SK-N-SH (cell line): ENCODE data around the gene C18orf54. TPM values are rescaled to one million over a fixed set of nuclear protein-coding genes. Genes with fewer than 3 reads are reported as not detected.
A peak's percentile ranks its signal among the peaks of the same experiment; 100 is the strongest.

Source experiments
- CTCF ChIA-PET: fragments of 300-600, 350-600 bp; formaldehyde crosslinking; extraction: SDS; loops from one replicate; lab custom pipeline; 2021; lab: Yijun Ruan, JAX
- POLR2A ChIA-PET: fragments of 350-600 bp; sonication (Branson Sonifier 250); formaldehyde crosslinking; extraction: SDS; loops from one replicate; lab custom pipeline; 2020; ENCODE audit warnings: antibody characterized with exemption, inconsistent platforms; lab: Yijun Ruan, JAX
- DNase-seq: peaks from one replicate; pipeline ENCODE4 v3.0.0; 2012
- H2AFZ ChIP-seq: fragments of 200-600 bp; sonication (generic); 2 replicates; pipeline ENCODE4 v1.8.1; 2016; ENCODE audit warnings: antibody characterized with exemption, mild to moderate bottlenecking, low read depth
- H3F3A ChIP-seq: fragments of 200-600 bp; sonication (generic); replicated peaks from 2 replicates; pipeline ENCODE3; 2016; ENCODE audit warnings: antibody characterized with exemption, mild to moderate bottlenecking; ENCODE audit not compliant: insufficient read depth
- H3K27ac ChIP-seq, 2 experiments: fragments of 200-500 bp in 1 of 2; fragments of 200-600 bp in 1 of 2; sonication (Bioruptor generic) in 1 of 2; sonication (generic), shearing (Covaris generic) in 1 of 2; 2 replicates each; pipeline versions ENCODE4 v1.5.1 to v1.6.1; 2014 to 2016; ENCODE audit warnings: low read depth in 2 of 2, inconsistent platforms in 1 of 2, low read length in 1 of 2, mild to moderate bottlenecking in 1 of 2, mixed read lengths in 1 of 2
- H3K27me3 ChIP-seq: fragments of 200-600 bp; sonication (generic), shearing (Covaris generic); 2 replicates; pipeline ENCODE4 v1.6.1; 2016; ENCODE audit warnings: mixed run types; ENCODE audit not compliant: insufficient read depth
- H3K36me3 ChIP-seq, 2 experiments: fragments of 200-500 bp in 1 of 2; fragments of 200-600 bp in 1 of 2; sonication (Bioruptor generic) in 1 of 2; sonication (generic) in 1 of 2; replicated peaks in 1 of 2; 2 replicates each; pipeline versions ENCODE3 to v1.5.1; 2014 to 2016; ENCODE audit warnings: low read length in 1 of 2, mild to moderate bottlenecking in 1 of 2; ENCODE audit not compliant: insufficient read depth in 2 of 2, control insufficient read depth in 1 of 2
- H3K4me1 ChIP-seq, 2 experiments: fragments of 200-500 bp in 1 of 2; fragments of 200-600 bp in 1 of 2; sonication (Bioruptor generic) in 1 of 2; sonication (generic), shearing (Covaris generic) in 1 of 2; 2 replicates each; pipeline versions ENCODE4 v1.5.1 to v1.6.1; 2014 to 2016; ENCODE audit warnings: low read depth in 1 of 2, low read length in 1 of 2, mixed run types in 1 of 2; ENCODE audit not compliant: insufficient read depth in 2 of 2, control insufficient read depth in 1 of 2
- H3K4me2 ChIP-seq: fragments of 200-600 bp; sonication (generic), shearing (Covaris generic); 2 replicates; pipeline ENCODE4 v1.6.1; 2017; ENCODE audit warnings: mixed run types
- H3K4me3 ChIP-seq, 2 experiments: fragments of 200-500 bp in 1 of 2; fragments of 200-600 bp in 1 of 2; sonication (Bioruptor generic) in 1 of 2; sonication (generic), shearing (Covaris generic) in 1 of 2; 2 replicates each; pipeline versions ENCODE4 v1.5.1 to v1.8.1; 2014 to 2016; ENCODE audit warnings: low read depth in 2 of 2, inconsistent platforms in 1 of 2, low read length in 1 of 2, mild to moderate bottlenecking in 1 of 2, mixed read lengths in 1 of 2, moderate library complexity in 1 of 2
- H3K79me2 ChIP-seq: fragments of 200-600 bp; sonication (generic); 2 replicates; pipeline ENCODE4 v1.8.1; 2017; ENCODE audit warnings: mild to moderate bottlenecking; ENCODE audit not compliant: insufficient read depth
- H3K9ac ChIP-seq: fragments of 200-600 bp; sonication (generic); 2 replicates; pipeline ENCODE4 v1.6.1; 2017; ENCODE audit warnings: mixed run types
- H3K9me2 ChIP-seq: fragments of 200-600 bp; sonication (generic); 2 replicates; pipeline ENCODE4 v1.6.1; 2017; ENCODE audit warnings: mixed run types
- H3K9me3 ChIP-seq: fragments of 200-600 bp; sonication (generic); 2 replicates; pipeline ENCODE4 v1.6.1; 2017; ENCODE audit warnings: mixed run types, mild to moderate bottlenecking, moderate library complexity
- H4K20me1 ChIP-seq: fragments of 200-600 bp; sonication (generic); 2 replicates; pipeline ENCODE4 v1.6.1; 2017; ENCODE audit warnings: mild to moderate bottlenecking, mixed run types; ENCODE audit not compliant: insufficient read depth
- CHD2 ChIP-seq: fragments of 150-350 bp; IDR thresholded peaks from 2 replicates; pipeline ENCODE4 v1.6.1; 2018; ENCODE audit warnings: low read length; ENCODE audit not compliant: partially characterized antibody
- EP300 ChIP-seq, 2 experiments: IDR thresholded peaks; 2 replicates each; pipeline versions ENCODE4 v1.4.0 to v1.6.1; 2012; ENCODE audit warnings: borderline replicate concordance in 1 of 2, low read depth in 1 of 2, low read length in 1 of 2
- FOSL2 ChIP-seq: IDR thresholded peaks from 2 replicates; pipeline ENCODE4 v1.4.0; 2012; ENCODE audit warnings: low read depth, mild to moderate bottlenecking, moderate library complexity, borderline replicate concordance
- JUND ChIP-seq: IDR thresholded peaks from 2 replicates; pipeline ENCODE4 v1.4.0; 2012
- MXI1 ChIP-seq: IDR thresholded peaks from 2 replicates; pipeline ENCODE4 v1.6.1; 2012; ENCODE audit warnings: mild to moderate bottlenecking, low read depth, low read length, improper control_type of control experiment
- POLR2AphosphoS5 ChIP-seq: IDR thresholded peaks from 2 replicates; pipeline ENCODE4 v1.6.1; 2012; ENCODE audit warnings: low read depth, low read length
- RXRA ChIP-seq: IDR thresholded peaks from 2 replicates; pipeline ENCODE4 v1.4.0; 2012; ENCODE audit warnings: low read depth, mild to moderate bottlenecking, borderline replicate concordance
- SMC3 ChIP-seq: IDR thresholded peaks from 2 replicates; pipeline ENCODE4 v1.6.1; 2012; ENCODE audit warnings: low read depth, low read length, improper control_type of control experiment
- TCF12 ChIP-seq: IDR thresholded peaks from 2 replicates; pipeline ENCODE4 v1.4.0; 2012
- TEAD4 ChIP-seq: IDR thresholded peaks from 2 replicates; pipeline ENCODE4 v1.4.0; 2012; ENCODE audit warnings: mild to moderate bottlenecking, borderline replicate concordance; ENCODE audit not compliant: insufficient read depth
- YY1 ChIP-seq: IDR thresholded peaks from 2 replicates; pipeline ENCODE4 v1.4.0; 2012; ENCODE audit warnings: low read depth, mild to moderate bottlenecking
- WGBS: methylation state at CpG from one replicate; pipeline ENCODE4 v1.1.6; 2017; ENCODE audit warnings: low lambda C conversion rate; 5-methylcytosine and 5-hydroxymethylcytosine counted together
- polyA plus RNA-seq, 3 experiments: library from polyadenylated mRNA; depleted of rRNA; stranded (reverse); fragments of >200 nt; gene quantifications; 2 replicates each; pipeline ENCODE4 v1.2.3, GENCODE V29; 2012
- TF ChIP-seq, protein P1 (sequence below): IDR thresholded peaks from 2 replicates; pipeline ENCODE4 v1.6.1; 2012; ENCODE audit warnings: mild to moderate bottlenecking, low read depth, low read length, moderate library complexity
- TF ChIP-seq, protein P2 (sequence below): IDR thresholded peaks from 2 replicates; pipeline ENCODE4 v1.4.0; 2012; ENCODE audit warnings: low read depth

C18orf54 gene
- polyA plus RNA-seq, 1 of the 3 experiments (the other 2 are of a cell fraction) = 0.76 TPM

DNA sequence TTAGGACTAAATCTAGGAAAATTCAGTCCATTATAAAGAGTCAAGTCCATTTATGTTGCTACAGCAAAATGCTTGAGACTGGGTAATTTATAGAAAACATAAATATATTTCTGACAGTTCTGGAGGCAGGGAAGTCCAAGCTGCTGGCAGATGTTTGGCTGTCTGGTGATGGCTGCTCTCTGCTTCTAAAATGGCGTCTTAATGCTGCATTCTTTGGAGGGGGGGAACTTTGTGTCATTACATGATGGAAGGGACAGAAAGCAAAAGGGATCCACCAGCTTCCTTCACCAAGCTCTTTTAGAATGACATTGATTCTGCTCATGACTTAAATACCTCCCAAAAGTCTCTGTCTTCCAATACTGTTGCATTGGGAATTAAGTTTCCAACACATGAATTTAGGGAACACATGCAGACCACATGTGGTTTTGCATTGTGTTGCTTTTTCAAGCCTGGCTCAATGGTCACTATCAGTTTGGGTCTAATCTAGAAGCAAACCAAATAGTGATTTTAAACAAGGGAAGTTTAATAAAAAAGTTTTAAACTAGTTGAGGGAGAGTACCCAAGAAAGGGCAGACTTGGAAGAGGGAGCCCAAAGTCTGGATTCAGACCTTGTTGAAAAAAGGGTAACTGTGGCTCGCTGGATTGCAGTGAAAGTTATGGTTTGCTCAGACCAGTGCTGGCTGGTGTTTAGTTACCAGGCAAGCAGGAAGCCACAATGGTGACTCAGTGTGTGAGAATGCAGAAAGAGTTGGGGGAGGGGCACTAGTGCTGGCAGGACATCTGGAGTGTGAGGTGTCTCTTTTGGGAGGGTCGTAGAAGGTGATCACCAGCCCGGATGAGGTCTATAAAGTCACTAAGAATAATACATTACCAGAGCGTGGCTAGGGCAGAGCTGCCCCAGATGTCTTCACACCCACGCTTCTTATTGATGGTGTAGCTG lies 30.8 kb downstream of the C18orf54 start:
- Histone ChIP-seq H3K4me1 (no peaks in the 10 kb centered on the region), H3K9me2 (no peaks in the 10 kb centered on the region), H4K20me1 (no peaks in the 10 kb centered on the region), H3K9me3 (no peaks in the 10 kb centered on the region), H3K27ac (peak overlapping the region in 1 of 2 experiments; percentile 53; a peak in 2 of 4 replicates), H3K4me3 (no peak overlapping the region), H3K27me3 (no peaks in the 10 kb centered on the region), H3K79me2 (no peaks in the 10 kb centered on the region), H3K36me3 (no peaks in the 10 kb centered on the region), H3F3A (no peaks in the 10 kb centered on the region), H3K4me2 (no peak overlapping the region), H3K9ac (peak overlapping the region; percentile 8; the same call in 1 of the 2 replicates), H2AFZ (peak overlapping the region; percentile 66)
- 71% methylated on average over 6 of the region's 6 CpGs for WGBS
- ChIA-PET CTCF (interaction anchor here (1.3 kb wide), 1 partner anchor 283 kb away, joined by 5 read pairs; no protein-coding TSS in a partner anchor), POLR2A (no interaction called here)
- TF ChIP-seq MXI1 (no peak), POLR2AphosphoS5 (0 out of 2 replicates have a peak, but pooled peaks have one; percentile 48), TEAD4 (0 out of 2 replicates have a peak, but pooled peaks have one; percentile 48), CHD2 (no peak), YY1 (0 out of 2 replicates have a peak, but pooled peaks have one; percentile 25), RXRA (peak; percentile 33; the same call in 1 of the 2 replicates), JUND (peak; percentile 91), TCF12 (peak; percentile 81), FOSL2 (peak; percentile 75; the same call in 1 of the 2 replicates), EP300 (IDR thresholded peaks at IDR 0.05; ENCODE audit: borderline replicate concordance in 1 of 2, low read depth in 1 of 2, low read length in 1 of 2) (peak in 1 of 2 experiments; percentile 56; a peak in 1 of 4 replicates), SMC3 (no peak)
- TF ChIP-seq, protein P1, sequence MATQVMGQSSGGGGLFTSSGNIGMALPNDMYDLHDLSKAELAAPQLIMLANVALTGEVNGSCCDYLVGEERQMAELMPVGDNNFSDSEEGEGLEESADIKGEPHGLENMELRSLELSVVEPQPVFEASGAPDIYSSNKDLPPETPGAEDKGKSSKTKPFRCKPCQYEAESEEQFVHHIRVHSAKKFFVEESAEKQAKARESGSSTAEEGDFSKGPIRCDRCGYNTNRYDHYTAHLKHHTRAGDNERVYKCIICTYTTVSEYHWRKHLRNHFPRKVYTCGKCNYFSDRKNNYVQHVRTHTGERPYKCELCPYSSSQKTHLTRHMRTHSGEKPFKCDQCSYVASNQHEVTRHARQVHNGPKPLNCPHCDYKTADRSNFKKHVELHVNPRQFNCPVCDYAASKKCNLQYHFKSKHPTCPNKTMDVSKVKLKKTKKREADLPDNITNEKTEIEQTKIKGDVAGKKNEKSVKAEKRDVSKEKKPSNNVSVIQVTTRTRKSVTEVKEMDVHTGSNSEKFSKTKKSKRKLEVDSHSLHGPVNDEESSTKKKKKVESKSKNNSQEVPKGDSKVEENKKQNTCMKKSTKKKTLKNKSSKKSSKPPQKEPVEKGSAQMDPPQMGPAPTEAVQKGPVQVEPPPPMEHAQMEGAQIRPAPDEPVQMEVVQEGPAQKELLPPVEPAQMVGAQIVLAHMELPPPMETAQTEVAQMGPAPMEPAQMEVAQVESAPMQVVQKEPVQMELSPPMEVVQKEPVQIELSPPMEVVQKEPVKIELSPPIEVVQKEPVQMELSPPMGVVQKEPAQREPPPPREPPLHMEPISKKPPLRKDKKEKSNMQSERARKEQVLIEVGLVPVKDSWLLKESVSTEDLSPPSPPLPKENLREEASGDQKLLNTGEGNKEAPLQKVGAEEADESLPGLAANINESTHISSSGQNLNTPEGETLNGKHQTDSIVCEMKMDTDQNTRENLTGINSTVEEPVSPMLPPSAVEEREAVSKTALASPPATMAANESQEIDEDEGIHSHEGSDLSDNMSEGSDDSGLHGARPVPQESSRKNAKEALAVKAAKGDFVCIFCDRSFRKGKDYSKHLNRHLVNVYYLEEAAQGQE = peak; percentile 36; the same call in 1 of the 2 replicates
- TF ChIP-seq, protein P2, sequence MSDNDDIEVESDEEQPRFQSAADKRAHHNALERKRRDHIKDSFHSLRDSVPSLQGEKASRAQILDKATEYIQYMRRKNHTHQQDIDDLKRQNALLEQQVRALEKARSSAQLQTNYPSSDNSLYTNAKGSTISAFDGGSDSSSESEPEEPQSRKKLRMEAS = peak; percentile 18; the same call in 1 of the 2 replicates
- no peak for DNase-seq
